Measurements from ENCODE around the gene DNAJB8. TPM values are rescaled to one million over a fixed set of nuclear protein-coding genes. Genes with fewer than 3 reads are reported as not detected.

The DNAJB8 gene
- total RNA-seq, 1 donor from 2014 or later, result not detected

DNA sequence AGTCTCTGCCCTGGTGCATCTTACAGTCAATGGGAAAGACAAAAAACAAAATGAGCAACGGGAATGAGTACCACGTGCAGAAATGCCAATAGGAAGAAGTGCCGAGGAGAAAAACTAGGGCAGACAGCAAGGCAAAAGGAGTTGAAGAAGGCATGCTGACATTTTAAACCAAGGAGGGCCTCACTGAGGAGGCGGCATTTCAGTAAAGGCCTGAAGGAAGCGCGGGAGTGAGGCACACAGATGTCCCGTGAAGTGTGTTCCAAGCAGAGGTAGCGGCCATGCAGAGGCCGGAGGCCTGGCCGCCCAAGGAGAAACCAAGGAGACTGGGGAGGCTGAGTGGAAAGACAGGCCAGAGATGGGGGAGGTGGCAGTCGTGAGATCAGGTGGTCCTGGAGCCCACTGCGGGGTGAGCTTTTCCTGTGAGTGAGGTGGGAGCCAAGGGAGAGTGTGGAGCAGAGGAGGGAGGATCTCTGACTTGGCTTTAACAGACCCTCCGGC lies 34.8 kb downstream of the DNAJB8 start:
- FAIRE-seq, result no peak

DNA sequence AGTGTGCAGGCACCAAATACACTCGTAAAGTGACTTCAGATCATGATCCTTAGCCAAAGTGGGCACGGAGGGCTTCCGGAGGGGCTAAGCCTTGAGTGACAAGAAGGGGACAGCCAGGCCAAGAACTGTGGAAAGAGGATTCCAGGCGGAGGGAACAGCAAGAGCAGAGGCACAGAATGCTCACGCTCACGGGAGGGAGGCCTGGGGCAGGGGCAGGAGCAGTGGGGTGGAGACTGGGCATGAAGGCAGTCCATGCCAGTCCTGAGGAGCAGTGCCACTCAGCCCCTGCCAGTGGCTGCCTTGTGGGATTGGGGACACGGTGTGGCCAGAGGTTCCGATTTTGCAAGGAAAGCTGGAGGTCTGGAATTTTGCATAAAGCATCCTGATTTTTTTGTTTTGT lies 36.0 kb downstream of the DNAJB8 start:
- no peak overlapping the region for H2AFZ ChIP-seq (ENCODE audit: low read depth, low read length)

More for the DNA sequence above, 34.8 kb downstream of the DNAJB8 start:
- H3K79me2 ChIP-seq (ENCODE audit: insufficient read depth, low read length), result no peaks in the 10 kb centered on the region
- no peak overlapping the region for H2AFZ ChIP-seq (ENCODE audit: low read depth, low read length)
- peak overlapping the region; percentile 52 for H3K4me3 Mint-ChIP-seq (ENCODE audit: unreplicated experiment)
- H3K36me3 ChIP-seq (ENCODE audit: insufficient read depth, low read length), result no peaks in the 10 kb centered on the region
- H3K36me3 Mint-ChIP-seq (ENCODE audit: low read depth, unreplicated experiment), result no peaks in the 10 kb centered on the region
- H3K27ac ChIP-seq (ENCODE audit: low read depth, low read length), result no peak overlapping the region
- no peak overlapping the region for H3K4me2 ChIP-seq (ENCODE audit: low read length)
- no peaks in the 10 kb centered on the region for H4K20me1 ChIP-seq (ENCODE audit: insufficient read depth, low read length)
- no peaks in the 10 kb centered on the region for H3K4me1 ChIP-seq (ENCODE audit: insufficient read depth, low read length)
- H3K27me3 ChIP-seq (ENCODE audit: insufficient read depth, low read length), result peaks cover 58% of the 10 kb centered on the region
- peaks cover 5% of the 10 kb centered on the region for H3K9me3 Mint-ChIP-seq (ENCODE audit: unreplicated experiment)
- no peak overlapping the region for H3K9ac ChIP-seq (ENCODE audit: low read length)
- no peak overlapping the region for H3K27ac Mint-ChIP-seq (ENCODE audit: unreplicated experiment)
- peaks cover 84% of the 10 kb centered on the region for H3K27me3 Mint-ChIP-seq (ENCODE audit: low read depth, unreplicated experiment)
- TF ChIP-seq, protein P1, sequence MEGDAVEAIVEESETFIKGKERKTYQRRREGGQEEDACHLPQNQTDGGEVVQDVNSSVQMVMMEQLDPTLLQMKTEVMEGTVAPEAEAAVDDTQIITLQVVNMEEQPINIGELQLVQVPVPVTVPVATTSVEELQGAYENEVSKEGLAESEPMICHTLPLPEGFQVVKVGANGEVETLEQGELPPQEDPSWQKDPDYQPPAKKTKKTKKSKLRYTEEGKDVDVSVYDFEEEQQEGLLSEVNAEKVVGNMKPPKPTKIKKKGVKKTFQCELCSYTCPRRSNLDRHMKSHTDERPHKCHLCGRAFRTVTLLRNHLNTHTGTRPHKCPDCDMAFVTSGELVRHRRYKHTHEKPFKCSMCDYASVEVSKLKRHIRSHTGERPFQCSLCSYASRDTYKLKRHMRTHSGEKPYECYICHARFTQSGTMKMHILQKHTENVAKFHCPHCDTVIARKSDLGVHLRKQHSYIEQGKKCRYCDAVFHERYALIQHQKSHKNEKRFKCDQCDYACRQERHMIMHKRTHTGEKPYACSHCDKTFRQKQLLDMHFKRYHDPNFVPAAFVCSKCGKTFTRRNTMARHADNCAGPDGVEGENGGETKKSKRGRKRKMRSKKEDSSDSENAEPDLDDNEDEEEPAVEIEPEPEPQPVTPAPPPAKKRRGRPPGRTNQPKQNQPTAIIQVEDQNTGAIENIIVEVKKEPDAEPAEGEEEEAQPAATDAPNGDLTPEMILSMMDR (IDR thresholded peaks at IDR 0.05; ENCODE audit: insufficient read depth, low read depth, low read length), result no peak
- TF ChIP-seq EZH2 (IDR thresholded peaks at IDR 0.05; ENCODE audit: insufficient read depth, low read length), result no peak
- no peak for DNase-seq (ENCODE audit: low read depth)
- H3K4me1 Mint-ChIP-seq (ENCODE audit: low read depth, unreplicated experiment), result peaks cover 2% of the 10 kb centered on the region
- H3K4me3 ChIP-seq (ENCODE audit: insufficient read depth, low read depth, low read length), result no peak overlapping the region
- H3K9me3 ChIP-seq (ENCODE audit: insufficient read depth, low read depth, low read length), result no peaks in the 10 kb centered on the region

DNA sequence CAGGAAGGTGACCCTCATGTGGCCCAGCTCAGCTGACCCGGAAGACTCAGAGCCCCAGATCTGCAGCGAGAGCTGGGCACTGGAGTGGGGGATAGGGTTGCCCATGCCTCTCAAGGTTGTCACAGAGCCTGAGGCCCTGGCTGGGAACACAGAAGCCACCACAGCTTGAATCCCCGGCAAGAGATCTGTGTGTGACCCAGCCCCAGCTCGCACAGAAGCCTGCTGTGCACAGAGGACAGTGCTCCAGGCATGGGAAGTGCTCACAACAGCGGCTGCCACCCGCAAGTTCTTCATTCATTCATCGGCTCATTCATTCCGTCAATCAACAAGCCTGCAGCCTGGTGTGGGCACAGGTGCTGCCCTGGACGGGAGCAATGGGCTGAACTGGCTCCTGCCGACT lies 36.4 kb downstream of the DNAJB8 start:
- no peaks in the 10 kb centered on the region for H3K9me3 Mint-ChIP-seq (ENCODE audit: unreplicated experiment)
- H3K27me3 Mint-ChIP-seq (ENCODE audit: low read depth, unreplicated experiment), result peaks cover 73% of the 10 kb centered on the region
- Histone ChIP-seq H2AFZ (ENCODE audit: low read depth, low read length) (no peak overlapping the region), H3K9ac (ENCODE audit: low read length) (no peak overlapping the region), H3K27ac (ENCODE audit: low read depth, low read length) (no peak overlapping the region), H3K27me3 (ENCODE audit: insufficient read depth, low read length) (peaks cover 56% of the 10 kb centered on the region), H3K4me3 (ENCODE audit: insufficient read depth, low read depth, low read length) (no peak overlapping the region), H4K20me1 (ENCODE audit: insufficient read depth, low read length) (no peaks in the 10 kb centered on the region), H3K4me2 (ENCODE audit: low read length) (no peak overlapping the region), H3K4me1 (ENCODE audit: insufficient read depth, low read length) (no peaks in the 10 kb centered on the region), H3K79me2 (ENCODE audit: insufficient read depth, low read length) (no peaks in the 10 kb centered on the region), H3K36me3 (ENCODE audit: insufficient read depth, low read length) (no peaks in the 10 kb centered on the region), H3K9me3 (ENCODE audit: insufficient read depth, low read depth, low read length) (no peaks in the 10 kb centered on the region)
- no peak overlapping the region for H3K4me3 Mint-ChIP-seq (ENCODE audit: unreplicated experiment)
- no peaks in the 10 kb centered on the region for H3K36me3 Mint-ChIP-seq (ENCODE audit: low read depth, unreplicated experiment)
- TF ChIP-seq, protein P1 (IDR thresholded peaks at IDR 0.05; ENCODE audit: insufficient read depth, low read depth, low read length), result no peak
- no peak for TF ChIP-seq EZH2 (IDR thresholded peaks at IDR 0.05; ENCODE audit: insufficient read depth, low read length)
- DNase-seq (ENCODE audit: low read depth) (no peak), FAIRE-seq (no peak)
- H3K27ac Mint-ChIP-seq (ENCODE audit: unreplicated experiment), result no peak overlapping the region
- no peaks in the 10 kb centered on the region for H3K4me1 Mint-ChIP-seq (ENCODE audit: low read depth, unreplicated experiment)

More for the DNA sequence above, 36.0 kb downstream of the DNAJB8 start:
- no peak for FAIRE-seq
- no peaks in the 10 kb centered on the region for H3K36me3 Mint-ChIP-seq (ENCODE audit: low read depth, unreplicated experiment)
- Histone ChIP-seq H3K36me3 (ENCODE audit: insufficient read depth, low read length) (no peaks in the 10 kb centered on the region), H3K4me2 (ENCODE audit: low read length) (no peak overlapping the region), H3K4me1 (ENCODE audit: insufficient read depth, low read length) (no peaks in the 10 kb centered on the region), H3K9me3 (ENCODE audit: insufficient read depth, low read depth, low read length) (no peaks in the 10 kb centered on the region), H3K4me3 (ENCODE audit: insufficient read depth, low read depth, low read length) (no peak overlapping the region), H3K27me3 (ENCODE audit: insufficient read depth, low read length) (peaks cover 56% of the 10 kb centered on the region), H3K79me2 (ENCODE audit: insufficient read depth, low read length) (no peaks in the 10 kb centered on the region), H3K27ac (ENCODE audit: low read depth, low read length) (no peak overlapping the region), H4K20me1 (ENCODE audit: insufficient read depth, low read length) (no peaks in the 10 kb centered on the region), H3K9ac (ENCODE audit: low read length) (no peak overlapping the region)
- H3K27ac Mint-ChIP-seq (ENCODE audit: unreplicated experiment), result no peak overlapping the region
- H3K27me3 Mint-ChIP-seq (ENCODE audit: low read depth, unreplicated experiment), result peaks cover 73% of the 10 kb centered on the region
- no peak overlapping the region for H3K4me3 Mint-ChIP-seq (ENCODE audit: unreplicated experiment)
- DNase-seq (ENCODE audit: low read depth), result no peak
- H3K4me1 Mint-ChIP-seq (ENCODE audit: low read depth, unreplicated experiment), result no peaks in the 10 kb centered on the region
- no peaks in the 10 kb centered on the region for H3K9me3 Mint-ChIP-seq (ENCODE audit: unreplicated experiment)
- peak; percentile 52 for TF ChIP-seq EZH2 (IDR thresholded peaks at IDR 0.05; ENCODE audit: insufficient read depth, low read length)
- TF ChIP-seq, protein P1 (IDR thresholded peaks at IDR 0.05; ENCODE audit: insufficient read depth, low read depth, low read length), result no peak
